SU-DHL-6 (cell line): ENCODE results near the gene VDAC2.
A peak's percentile ranks its signal among the peaks of the same experiment; 100 is the strongest.

Experiments
- H2AFZ ChIP-seq: fragments of 200-600 bp; sonication (generic); 2 replicates; pipeline ENCODE4 v1.6.1; 2014; ENCODE audit warnings: low read depth, mild to moderate bottlenecking, moderate library complexity, mixed read lengths, antibody characterized with exemption, low read length; ENCODE audit not compliant: severe bottlenecking
- H3F3A ChIP-seq: fragments of 200-600 bp; shearing (Covaris generic); 2 replicates; pipeline ENCODE4 v1.6.0; 2016; ENCODE audit warnings: antibody characterized with exemption, mild to moderate bottlenecking; ENCODE audit not compliant: insufficient read depth
- H3K27ac ChIP-seq: fragments of 200-600 bp; sonication (generic); 2 replicates; pipeline ENCODE4 v1.5.1; 2016; ENCODE audit warnings: low read depth, mild to moderate bottlenecking, low read length, moderate library complexity, mixed read lengths
- H3K27me3 ChIP-seq: fragments of 200-600 bp; sonication (generic), shearing (Covaris generic); 2 replicates; pipeline ENCODE4 v1.6.0; 2014; ENCODE audit warnings: mild to moderate bottlenecking, low read length
- H3K36me3 ChIP-seq: fragments of 200-600 bp; sonication (generic); 2 replicates; pipeline ENCODE4 v1.6.1; 2014; ENCODE audit warnings: mild to moderate bottlenecking, low read length, mixed read lengths
- H3K4me2 ChIP-seq: fragments of 300-600, 200-600 bp; shearing (Covaris generic), sonication (generic); 2 replicates; pipeline ENCODE4 v1.6.0; 2014; ENCODE audit warnings: low read length, low read depth, mild to moderate bottlenecking; ENCODE audit not compliant: poor library complexity, severe bottlenecking
- H3K4me3 ChIP-seq: fragments of 200-600 bp; sonication (generic); 2 replicates; pipeline ENCODE4 v1.5.1; 2014; ENCODE audit warnings: antibody characterized with exemption, low read length, mild to moderate bottlenecking, mixed read lengths; ENCODE audit not compliant: insufficient read depth, poor library complexity, severe bottlenecking
- H3K79me2 ChIP-seq: fragments of 200-600 bp; sonication (generic); 2 replicates; pipeline ENCODE4 v1.6.1; 2014; ENCODE audit warnings: mild to moderate bottlenecking, low read length, moderate library complexity; ENCODE audit not compliant: insufficient read depth
- H3K9ac ChIP-seq: fragments of 200-600 bp; sonication (generic); 2 replicates; pipeline ENCODE4 v1.7.0; 2014; ENCODE audit warnings: mild to moderate bottlenecking, low read length
- H3K9me2 ChIP-seq: fragments of 200-600 bp; sonication (generic); replicated peaks from 2 replicates; pipeline ENCODE4 v1.6.1; 2014; ENCODE audit warnings: low read length; ENCODE audit not compliant: insufficient read depth
- H3K9me3 ChIP-seq: fragments of 200-600 bp; sonication (generic); 2 replicates; pipeline ENCODE4 v1.6.1; 2014; ENCODE audit warnings: low read length, mixed read lengths; ENCODE audit not compliant: insufficient read depth
- H4K20me1 ChIP-seq: fragments of 200-600 bp; sonication (generic); 2 replicates; pipeline ENCODE4 v1.6.1; 2014; ENCODE audit warnings: low read depth, mild to moderate bottlenecking, antibody characterized with exemption, low read length, moderate library complexity, mixed read lengths
- CTCF ChIP-seq: fragments of 200-600 bp; sonication (generic); IDR thresholded peaks from one replicate; pipeline ENCODE4 v1.5.1; 2017; ENCODE audit warnings: antibody characterized with exemption, mild to moderate bottlenecking, low read length, moderate library complexity; ENCODE audit not compliant: insufficient read depth, poor library complexity, severe bottlenecking
- EZH2phosphoT487 ChIP-seq: fragments of 200-600 bp; sonication (generic), shearing (Covaris generic); conservative IDR thresholded peaks from 2 replicates; pipeline ENCODE4 v1.6.1; 2018; ENCODE audit warnings: mild to moderate bottlenecking, antibody characterized with exemption, low read length, moderate library complexity, mixed read lengths

VDAC2 gene

GRCh38 chr10:75230600-75231038 is 20.0 kb downstream of the VDAC2 start:
- peaks cover 76% of the 10 kb centered on the region for H3F3A ChIP-seq
- no peak overlapping the region for H3K9ac ChIP-seq
- no peak overlapping the region for H3K4me3 ChIP-seq
- no peak overlapping the region for H3K27ac ChIP-seq
- TF ChIP-seq CTCF: peak; percentile 94
- TF ChIP-seq EZH2phosphoT487: no peak
- no peaks in the 10 kb centered on the region; the same call in 1 of the 2 replicates for H4K20me1 ChIP-seq
- H3K79me2 ChIP-seq: peaks cover 23% of the 10 kb centered on the region
- H3K27me3 ChIP-seq: no peaks in the 10 kb centered on the region
- peaks cover 17% of the 10 kb centered on the region for H3K36me3 ChIP-seq
- no peak overlapping the region for H2AFZ ChIP-seq
- H3K4me2 ChIP-seq: no peak overlapping the region
- no peaks in the 10 kb centered on the region for H3K9me2 ChIP-seq
- H3K9me3 ChIP-seq: no peaks in the 10 kb centered on the region

DNA sequence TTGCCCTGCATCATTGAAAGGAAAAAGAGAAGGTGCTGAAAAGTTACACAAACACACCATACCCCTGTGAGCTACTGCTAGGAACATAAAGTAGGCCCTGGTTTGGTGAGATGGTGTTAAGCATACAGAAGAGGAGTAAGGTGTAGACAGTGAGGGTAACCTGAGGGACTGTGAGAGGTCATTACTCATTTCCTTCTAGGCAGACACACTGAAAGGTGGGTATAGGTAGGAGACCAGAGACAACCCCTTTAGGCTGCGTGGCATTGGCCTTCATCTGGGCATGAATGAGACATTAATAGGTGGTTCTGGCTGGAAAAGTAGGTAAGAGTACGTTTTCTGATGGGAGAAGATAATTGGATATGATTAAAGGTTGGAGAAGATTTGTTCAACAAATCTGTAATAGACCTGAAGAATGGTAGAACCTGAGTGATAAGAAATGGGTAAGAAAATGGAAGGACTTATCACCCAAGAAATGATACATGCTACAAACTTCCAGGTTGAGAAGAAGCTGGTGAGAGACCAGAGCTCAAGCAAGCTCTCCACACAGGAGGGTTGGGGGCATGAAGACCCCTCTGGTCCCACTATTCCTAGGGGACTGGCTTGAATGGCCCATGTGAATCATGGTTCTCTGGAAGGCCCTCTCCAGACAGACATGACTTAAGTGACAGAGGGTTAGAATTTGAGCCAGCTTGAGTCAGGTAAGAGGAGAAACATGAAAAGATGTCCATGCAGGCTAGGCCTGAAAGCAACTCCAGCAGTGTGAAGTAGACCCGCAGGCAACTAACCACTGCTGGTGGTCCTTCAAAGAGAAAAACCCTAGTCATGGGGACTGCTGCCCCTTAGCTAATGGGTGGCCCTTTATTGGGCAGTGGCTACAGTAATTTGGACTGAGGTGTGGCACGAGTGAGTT is 21.3 kb downstream of the VDAC2 start:
- H3K4me3 ChIP-seq: no peak overlapping the region
- H3K9me2 ChIP-seq: no peaks in the 10 kb centered on the region
- peaks cover 17% of the 10 kb centered on the region for H3K36me3 ChIP-seq
- H3K9me3 ChIP-seq: no peaks in the 10 kb centered on the region
- H3F3A ChIP-seq: peaks cover 72% of the 10 kb centered on the region
- TF ChIP-seq CTCF (no peak), EZH2phosphoT487 (no peak)
- H3K27ac ChIP-seq: no peak overlapping the region
- no peak overlapping the region for H2AFZ ChIP-seq
- no peaks in the 10 kb centered on the region; the same call in 1 of the 2 replicates for H4K20me1 ChIP-seq
- no peak overlapping the region for H3K9ac ChIP-seq
- peaks cover 10% of the 10 kb centered on the region for H3K79me2 ChIP-seq
- no peak overlapping the region for H3K4me2 ChIP-seq
- no peaks in the 10 kb centered on the region for H3K27me3 ChIP-seq

- H3K9ac ChIP-seq: peak overlapping the region; percentile 44
- peaks cover 17% of the 10 kb centered on the region for H3K36me3 ChIP-seq
- TF ChIP-seq EZH2phosphoT487 (no peak), CTCF (no peak)
These were observed 22.9 kb downstream of the VDAC2 start for GRCh38 chr10:75233444-75234016.

More at GRCh38 chr10:75233444-75234016, 22.9 kb downstream of the VDAC2 start:
- no peak overlapping the region for H3K4me3 ChIP-seq
- peak overlapping the region; percentile 70 for H3K4me2 ChIP-seq
- no peaks in the 10 kb centered on the region for H3K27me3 ChIP-seq
- peaks cover 1% of the 10 kb centered on the region; the same call in 1 of the 2 replicates for H3K79me2 ChIP-seq
- peak overlapping the region; percentile 50 for H2AFZ ChIP-seq
- H3K9me2 ChIP-seq: no peaks in the 10 kb centered on the region
- peaks cover 64% of the 10 kb centered on the region for H3F3A ChIP-seq
- H3K27ac ChIP-seq: peak overlapping the region; percentile 82
- H3K9me3 ChIP-seq: no peaks in the 10 kb centered on the region
- no peaks in the 10 kb centered on the region; the same call in 1 of the 2 replicates for H4K20me1 ChIP-seq
